GM12878 (cell line): ENCODE measurements around the gene STAG2. TPM values are rescaled to one million over a fixed set of nuclear protein-coding genes. Genes with fewer than 3 reads are reported as not detected.
A peak's percentile ranks its signal among the peaks of the same experiment; 100 is the strongest.

ENCODE experiments used
- BACH1 ChIP-seq: fragments of 450-650 bp; IDR thresholded peaks from 2 replicates; pipeline ENCODE4 v1.6.1; 2017; ENCODE audit warnings: mild to moderate bottlenecking, borderline replicate concordance
- CREB1 ChIP-seq: IDR thresholded peaks from 2 replicates; pipeline ENCODE4 v1.6.1; 2012; ENCODE audit warnings: low read depth, mild to moderate bottlenecking, inconsistent platforms
- GATAD2B ChIP-seq: fragments of 450-650 bp; conservative IDR thresholded peaks from 2 replicates; pipeline ENCODE4 v1.6.1; 2017; ENCODE audit warnings: low read depth, mild to moderate bottlenecking, moderate library complexity
- HDGF ChIP-seq: fragments of 450-650 bp; IDR thresholded peaks from 2 replicates; pipeline ENCODE4 v1.6.1; 2016; ENCODE audit warnings: antibody characterized with exemption
- IRF4 ChIP-seq: IDR thresholded peaks from 2 replicates; pipeline ENCODE4 v1.6.1; 2011; ENCODE audit warnings: low read depth, low read length
- JUNB ChIP-seq: IDR thresholded peaks from 2 replicates; pipeline ENCODE4 v1.6.1; 2016; ENCODE audit warnings: antibody characterized with exemption, mild to moderate bottlenecking
- MTA2 ChIP-seq: fragments of 450-650 bp; IDR thresholded peaks from 2 replicates; pipeline ENCODE4 v1.6.1; 2016; ENCODE audit warnings: low read depth, mild to moderate bottlenecking, moderate library complexity
- MTA3 ChIP-seq: IDR thresholded peaks from 2 replicates; pipeline ENCODE4 v1.6.1; 2012; ENCODE audit warnings: low read length, inconsistent platforms, borderline replicate concordance
- PML ChIP-seq: IDR thresholded peaks from 2 replicates; pipeline ENCODE4 v1.6.1; 2012; ENCODE audit warnings: low read length, inconsistent platforms
- POU2F2 ChIP-seq: IDR thresholded peaks from 3 replicates; pipeline ENCODE4 v1.6.1; 2011; ENCODE audit warnings: low read depth, mild to moderate bottlenecking, low read length, borderline replicate concordance
- RAD21 ChIP-seq: IDR thresholded peaks from 2 replicates; pipeline ENCODE4 v1.6.1; 2011; ENCODE audit warnings: mild to moderate bottlenecking, low read depth, low read length, moderate library complexity; ENCODE audit not compliant: insufficient read depth
- RB1 ChIP-seq: fragments of 450-650 bp; formaldehyde crosslinking; IDR thresholded peaks from 2 replicates; pipeline ENCODE4 v1.6.1; 2017; ENCODE audit warnings: mild to moderate bottlenecking, borderline replicate concordance
- RELA ChIP-seq: fragments of 450-650 bp; IDR thresholded peaks from 2 replicates; pipeline ENCODE4 v1.8.0; 2014; ENCODE audit warnings: borderline replicate concordance; ENCODE audit not compliant: partially characterized antibody
- SMAD1 ChIP-seq: fragments of 450-650 bp; IDR thresholded peaks from 2 replicates; pipeline ENCODE4 v1.6.1; 2018; ENCODE audit warnings: mild to moderate bottlenecking, low read depth; ENCODE audit not compliant: partially characterized antibody
- SPI1 ChIP-seq: IDR thresholded peaks from 2 replicates; pipeline ENCODE4 v1.6.1; 2011; ENCODE audit warnings: low read depth, mild to moderate bottlenecking, low read length, moderate library complexity, borderline replicate concordance; ENCODE audit not compliant: insufficient read depth
- TAF1 ChIP-seq: IDR thresholded peaks from 2 replicates; pipeline ENCODE4 v1.6.1; 2011; ENCODE audit warnings: mild to moderate bottlenecking, low read depth, low read length, borderline replicate concordance
- TCF7 ChIP-seq: IDR thresholded peaks from 2 replicates; pipeline ENCODE4 v1.6.1; 2014; ENCODE audit warnings: antibody characterized with exemption, borderline replicate concordance
- WRNIP1 ChIP-seq: IDR thresholded peaks from 2 replicates; pipeline ENCODE4 v1.6.1; 2011; ENCODE audit warnings: low read depth, low read length, improper control_type of control experiment, borderline replicate concordance
- ZNF274 ChIP-seq: IDR thresholded peaks from one replicate; pipeline ENCODE4 v1.8.0; 2011; ENCODE audit not compliant: insufficient read length, insufficient read depth
- ZNF622 ChIP-seq: fragments of 450-650 bp; IDR thresholded peaks from 2 replicates; pipeline ENCODE4 v1.6.1; 2017; ENCODE audit warnings: mild to moderate bottlenecking, inconsistent platforms
- polyA plus RNA-seq, 11 experiments: library from polyadenylated mRNA; depleted of rRNA in 4 of 11; unstranded in 6 of 11; stranded (reverse) in 5 of 11; fragments of >200 nt; fragmentation: Nextera tagmentation in 4 of 11; fragmentation: Illumina TruSeq in 1 of 11; extraction: Ambion mirVana in 4 of 11; extraction: Trizol in 1 of 11; gene quantifications; 1 replicate in 1 of 11; 2 replicates in 10 of 11; pipeline versions ENCODE4 v1.2.1 to v1.2.3, GENCODE V29; 2011 to 2016; ENCODE audit warnings: inconsistent platforms in 2 of 11, missing spikeins in 2 of 11, low read depth in 1 of 11
- total RNA-seq, 4 experiments: library from RNA; depleted of rRNA in 3 of 4; stranded (reverse); fragments of >200 nt in 3 of 4; fragmentation: Illumina TruSeq in 1 of 4; extraction: Trizol in 1 of 4; gene quantifications; 2 replicates each; pipeline versions ENCODE4 v1.2.1 to v1.2.3, GENCODE V29; 2013 to 2021
- TF ChIP-seq, protein P1 (sequence below): fragments of 450-650 bp; conservative IDR thresholded peaks from 2 replicates; pipeline ENCODE4 v1.6.1; 2017; ENCODE audit warnings: mild to moderate bottlenecking, moderate library complexity
- TF ChIP-seq, protein P2 (sequence below): fragments of 450-650 bp; formaldehyde crosslinking; IDR thresholded peaks from 2 replicates; pipeline ENCODE4 v1.4.0; 2022; ENCODE audit warnings: mild to moderate bottlenecking, moderate library complexity
- TF ChIP-seq, protein P3 (sequence below): fragments of 450-650 bp; IDR thresholded peaks from 2 replicates; pipeline ENCODE4 v1.6.1; 2016; ENCODE audit warnings: mild to moderate bottlenecking
- TF ChIP-seq, protein P4 (sequence below): IDR thresholded peaks from 2 replicates; pipeline ENCODE4 v1.6.1; 2012; ENCODE audit warnings: low read depth, low read length, improper control_type of control experiment
- TF ChIP-seq, protein P5 (sequence below): fragments of 450-650 bp; IDR thresholded peaks from 2 replicates; pipeline ENCODE4 v1.6.1; 2014; ENCODE audit warnings: mild to moderate bottlenecking

Gene STAG2
- total and polyA plus RNA-seq, 10 of the 15 experiments (the other 5 are each of a cell fraction or from before 2014, with no cell fraction given), result 26.9 to 84.2 (median 46.7) TPM

DNA sequence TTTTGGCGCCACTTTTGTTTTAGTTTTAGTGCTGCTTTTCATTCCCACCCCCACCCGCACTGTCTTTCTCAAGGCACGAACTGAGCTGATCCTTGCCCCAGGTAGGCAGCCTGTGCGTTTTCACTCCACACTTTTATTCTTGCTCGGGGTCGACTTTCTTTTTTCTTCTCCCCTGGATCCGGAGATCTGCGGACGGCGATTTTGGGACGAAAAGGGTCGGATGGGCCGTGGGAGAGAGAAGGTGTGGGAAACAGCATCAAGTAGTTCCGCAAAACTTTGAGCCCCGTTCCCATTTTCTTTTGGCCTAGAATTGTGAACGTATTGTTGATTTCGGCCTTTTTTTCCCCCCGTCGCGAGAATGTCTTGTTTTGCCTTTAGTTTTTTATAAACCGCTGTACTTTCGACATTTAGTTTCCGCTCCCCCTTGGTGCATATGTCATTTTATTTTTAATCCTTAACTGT is 531 bp downstream of the STAG2 start (continued):
- TF ChIP-seq GATAD2B, result peak; percentile 21; the same call in 1 of the 2 replicates
- no peak for TF ChIP-seq JUNB
- TF ChIP-seq ZNF274, result no peak
- TF ChIP-seq, protein P1, sequence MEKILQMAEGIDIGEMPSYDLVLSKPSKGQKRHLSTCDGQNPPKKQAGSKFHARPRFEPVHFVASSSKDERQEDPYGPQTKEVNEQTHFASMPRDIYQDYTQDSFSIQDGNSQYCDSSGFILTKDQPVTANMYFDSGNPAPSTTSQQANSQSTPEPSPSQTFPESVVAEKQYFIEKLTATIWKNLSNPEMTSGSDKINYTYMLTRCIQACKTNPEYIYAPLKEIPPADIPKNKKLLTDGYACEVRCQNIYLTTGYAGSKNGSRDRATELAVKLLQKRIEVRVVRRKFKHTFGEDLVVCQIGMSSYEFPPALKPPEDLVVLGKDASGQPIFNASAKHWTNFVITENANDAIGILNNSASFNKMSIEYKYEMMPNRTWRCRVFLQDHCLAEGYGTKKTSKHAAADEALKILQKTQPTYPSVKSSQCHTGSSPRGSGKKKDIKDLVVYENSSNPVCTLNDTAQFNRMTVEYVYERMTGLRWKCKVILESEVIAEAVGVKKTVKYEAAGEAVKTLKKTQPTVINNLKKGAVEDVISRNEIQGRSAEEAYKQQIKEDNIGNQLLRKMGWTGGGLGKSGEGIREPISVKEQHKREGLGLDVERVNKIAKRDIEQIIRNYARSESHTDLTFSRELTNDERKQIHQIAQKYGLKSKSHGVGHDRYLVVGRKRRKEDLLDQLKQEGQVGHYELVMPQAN, result 0 out of 2 replicates have a peak, but pooled peaks have one; percentile 60
- no peak for TF ChIP-seq ZNF622
- TF ChIP-seq SMAD1, result no peak
- TF ChIP-seq TCF7, result no peak
- no peak for TF ChIP-seq BACH1
- TF ChIP-seq, protein P2, sequence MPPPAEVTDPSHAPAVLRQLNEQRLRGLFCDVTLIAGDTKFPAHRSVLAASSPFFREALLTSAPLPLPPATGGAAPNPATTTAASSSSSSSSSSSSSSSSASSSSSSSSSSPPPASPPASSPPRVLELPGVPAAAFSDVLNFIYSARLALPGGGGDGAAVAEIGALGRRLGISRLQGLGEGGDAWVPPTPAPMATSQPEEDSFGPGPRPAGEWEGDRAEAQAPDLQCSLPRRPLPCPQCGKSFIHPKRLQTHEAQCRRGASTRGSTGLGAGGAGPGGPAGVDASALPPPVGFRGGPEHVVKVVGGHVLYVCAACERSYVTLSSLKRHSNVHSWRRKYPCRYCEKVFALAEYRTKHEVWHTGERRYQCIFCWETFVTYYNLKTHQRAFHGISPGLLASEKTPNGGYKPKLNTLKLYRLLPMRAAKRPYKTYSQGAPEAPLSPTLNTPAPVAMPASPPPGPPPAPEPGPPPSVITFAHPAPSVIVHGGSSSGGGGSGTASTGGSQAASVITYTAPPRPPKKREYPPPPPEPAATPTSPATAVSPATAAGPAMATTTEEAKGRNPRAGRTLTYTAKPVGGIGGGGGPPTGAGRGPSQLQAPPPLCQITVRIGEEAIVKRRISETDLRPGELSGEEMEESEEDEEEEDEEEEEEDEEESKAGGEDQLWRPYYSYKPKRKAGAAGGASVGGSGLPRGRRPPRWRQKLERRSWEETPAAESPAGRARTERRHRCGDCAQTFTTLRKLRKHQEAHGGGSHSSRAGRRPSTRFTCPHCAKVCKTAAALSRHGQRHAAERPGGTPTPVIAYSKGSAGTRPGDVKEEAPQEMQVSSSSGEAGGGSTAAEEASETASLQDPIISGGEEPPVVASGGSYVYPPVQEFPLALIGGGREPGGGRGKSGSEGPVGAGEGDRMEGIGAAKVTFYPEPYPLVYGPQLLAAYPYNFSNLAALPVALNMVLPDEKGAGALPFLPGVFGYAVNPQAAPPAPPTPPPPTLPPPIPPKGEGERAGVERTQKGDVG (CRISPR knock-in tag), result no peak
- no peak for TF ChIP-seq MTA3
- no peak for TF ChIP-seq RELA
- TF ChIP-seq WRNIP1, result no peak
- TF ChIP-seq, protein P3, sequence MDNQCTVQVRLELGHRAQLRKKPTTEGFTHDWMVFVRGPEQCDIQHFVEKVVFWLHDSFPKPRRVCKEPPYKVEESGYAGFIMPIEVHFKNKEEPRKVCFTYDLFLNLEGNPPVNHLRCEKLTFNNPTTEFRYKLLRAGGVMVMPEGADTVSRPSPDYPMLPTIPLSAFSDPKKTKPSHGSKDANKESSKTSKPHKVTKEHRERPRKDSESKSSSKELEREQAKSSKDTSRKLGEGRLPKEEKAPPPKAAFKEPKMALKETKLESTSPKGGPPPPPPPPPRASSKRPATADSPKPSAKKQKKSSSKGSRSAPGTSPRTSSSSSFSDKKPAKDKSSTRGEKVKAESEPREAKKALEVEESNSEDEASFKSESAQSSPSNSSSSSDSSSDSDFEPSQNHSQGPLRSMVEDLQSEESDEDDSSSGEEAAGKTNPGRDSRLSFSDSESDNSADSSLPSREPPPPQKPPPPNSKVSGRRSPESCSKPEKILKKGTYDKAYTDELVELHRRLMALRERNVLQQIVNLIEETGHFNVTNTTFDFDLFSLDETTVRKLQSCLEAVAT, result no peak
- 0 out of 2 replicates have a peak, but pooled peaks have one; percentile 70 for TF ChIP-seq RB1
- TF ChIP-seq CREB1, result no peak
- no peak for TF ChIP-seq PML
- TF ChIP-seq TAF1, result no peak
- TF ChIP-seq MTA2, result no peak
- 0 out of 2 replicates have a peak, but pooled peaks have one; percentile 4 for TF ChIP-seq SPI1
- TF ChIP-seq HDGF, result no peak
- TF ChIP-seq RAD21, result no peak
- TF ChIP-seq POU2F2, result 0 out of 3 replicates have a peak, but pooled peaks have one; percentile 8
- TF ChIP-seq, protein P4, sequence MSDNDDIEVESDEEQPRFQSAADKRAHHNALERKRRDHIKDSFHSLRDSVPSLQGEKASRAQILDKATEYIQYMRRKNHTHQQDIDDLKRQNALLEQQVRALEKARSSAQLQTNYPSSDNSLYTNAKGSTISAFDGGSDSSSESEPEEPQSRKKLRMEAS, result 0 out of 2 replicates have a peak, but pooled peaks have one; percentile 5
- no peak for TF ChIP-seq IRF4
- TF ChIP-seq, protein P5, sequence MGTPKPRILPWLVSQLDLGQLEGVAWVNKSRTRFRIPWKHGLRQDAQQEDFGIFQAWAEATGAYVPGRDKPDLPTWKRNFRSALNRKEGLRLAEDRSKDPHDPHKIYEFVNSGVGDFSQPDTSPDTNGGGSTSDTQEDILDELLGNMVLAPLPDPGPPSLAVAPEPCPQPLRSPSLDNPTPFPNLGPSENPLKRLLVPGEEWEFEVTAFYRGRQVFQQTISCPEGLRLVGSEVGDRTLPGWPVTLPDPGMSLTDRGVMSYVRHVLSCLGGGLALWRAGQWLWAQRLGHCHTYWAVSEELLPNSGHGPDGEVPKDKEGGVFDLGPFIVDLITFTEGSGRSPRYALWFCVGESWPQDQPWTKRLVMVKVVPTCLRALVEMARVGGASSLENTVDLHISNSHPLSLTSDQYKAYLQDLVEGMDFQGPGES, result no peak
